ENCODE data around the gene MAPKAPK2.

MAPKAPK2 gene

DNA sequence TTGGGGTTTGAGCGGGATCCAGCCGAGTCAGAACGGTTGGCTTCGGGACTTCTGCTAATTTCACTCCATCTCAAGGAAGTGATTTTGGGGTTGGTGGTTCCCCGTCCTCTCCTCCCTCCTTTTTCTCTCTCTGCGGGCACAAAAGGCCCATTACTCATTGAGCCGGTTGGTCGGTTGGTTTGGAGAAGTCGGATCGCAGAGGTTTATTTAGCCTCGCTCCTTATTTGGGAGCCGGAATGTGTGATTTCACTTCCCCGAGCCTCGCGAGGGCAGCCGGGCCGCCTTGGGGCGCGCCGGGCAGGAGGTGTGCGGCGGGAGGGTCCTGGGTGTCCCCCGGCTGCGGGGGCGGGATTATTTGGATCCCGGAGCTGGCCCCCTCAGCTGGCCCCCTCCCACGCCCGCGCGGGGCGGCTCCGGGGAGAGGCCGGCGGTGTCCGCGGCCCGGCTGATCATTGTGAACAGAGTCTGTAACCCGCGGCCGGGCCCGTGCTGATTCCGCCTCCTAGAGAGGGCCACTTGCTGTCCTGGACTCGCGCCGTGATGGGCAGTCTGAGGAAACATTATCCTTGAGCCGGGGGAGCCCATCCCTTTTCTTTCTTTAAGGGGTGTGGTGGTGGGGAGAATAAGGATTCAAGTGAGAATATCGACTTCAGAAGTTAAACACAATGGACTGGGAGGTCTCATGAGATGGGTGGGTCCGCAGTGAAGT, 1.2 kb downstream of the MAPKAPK2 start:
- H3K9me3 ChIP-seq: no peaks in the 10 kb centered on the region
- peaks cover 0 to 56% (median 45%) of the 10 kb centered on the region in 4 donors for H3K4me1 ChIP-seq
- H3K4me3 ChIP-seq: peak overlapping the region; percentile 73 to 75

DNA sequence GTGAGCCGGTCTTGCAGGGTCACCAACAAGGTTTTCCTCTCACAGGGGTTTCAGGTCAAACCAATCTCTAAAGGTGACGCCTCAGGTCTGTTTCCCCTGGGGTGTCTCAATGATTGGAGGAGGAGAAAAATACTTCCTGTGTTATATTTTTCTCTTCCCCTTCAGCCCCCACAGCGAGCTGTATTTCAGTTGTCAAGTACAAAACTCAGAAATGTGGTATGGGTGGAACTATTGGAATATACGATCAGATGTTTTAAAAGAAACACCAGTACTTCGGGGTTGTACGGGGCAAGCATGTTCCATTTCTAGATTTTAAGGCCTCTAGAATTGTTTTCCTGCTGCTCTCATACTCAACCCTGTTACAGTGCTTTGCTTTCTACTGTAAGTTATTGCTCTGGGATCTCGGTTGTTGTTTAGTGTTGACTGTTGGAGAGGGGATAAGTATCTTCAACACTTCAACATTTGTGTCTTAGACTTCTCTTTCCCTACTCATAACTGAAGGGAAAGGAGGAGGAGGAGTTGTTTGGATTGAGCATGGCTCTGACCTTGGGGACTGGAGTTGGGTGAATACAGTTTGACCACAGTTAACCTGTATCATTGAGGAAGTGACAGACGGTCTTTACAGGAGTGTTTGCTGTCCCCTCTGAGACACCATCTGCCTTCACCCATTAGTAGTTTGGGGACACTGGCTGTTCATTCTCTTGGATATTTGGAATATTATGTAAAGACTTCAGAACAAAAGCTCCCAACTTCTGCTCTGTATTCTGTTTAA, 2.0 kb downstream of the MAPKAPK2 start:
- no peak for DNase-seq
- Histone ChIP-seq H3K4me3 (peak overlapping the region; percentile 73 to 75), H3K36me3 (no peaks in the 10 kb centered on the region), H3K4me1 (peaks cover 0 to 62% (median 52%) of the 10 kb centered on the region in 4 donors), H3K9me3 (no peaks in the 10 kb centered on the region), H3K27ac (peak overlapping the region; percentile 93 to 96), H3K27me3 (no peaks in the 10 kb centered on the region)
- intact Hi-C loops (cut with DNase I; ENCODE audit: low total_unique reads): no loop called here
- TF ChIP-seq CTCF (IDR thresholded peaks at IDR 0.05): no peak

More for the DNA sequence above, 1.2 kb downstream of the MAPKAPK2 start:
- intact Hi-C loops (cut with DNase I; ENCODE audit: low total_unique reads): no loop called here
- H3K36me3 ChIP-seq: no peaks in the 10 kb centered on the region
- peak overlapping the region; percentile 93 to 96 for H3K27ac ChIP-seq
- H3K27me3 ChIP-seq: no peaks in the 10 kb centered on the region
- peak; percentile 66 to 83 for DNase-seq
- no peak for TF ChIP-seq CTCF (IDR thresholded peaks at IDR 0.05)

DNA sequence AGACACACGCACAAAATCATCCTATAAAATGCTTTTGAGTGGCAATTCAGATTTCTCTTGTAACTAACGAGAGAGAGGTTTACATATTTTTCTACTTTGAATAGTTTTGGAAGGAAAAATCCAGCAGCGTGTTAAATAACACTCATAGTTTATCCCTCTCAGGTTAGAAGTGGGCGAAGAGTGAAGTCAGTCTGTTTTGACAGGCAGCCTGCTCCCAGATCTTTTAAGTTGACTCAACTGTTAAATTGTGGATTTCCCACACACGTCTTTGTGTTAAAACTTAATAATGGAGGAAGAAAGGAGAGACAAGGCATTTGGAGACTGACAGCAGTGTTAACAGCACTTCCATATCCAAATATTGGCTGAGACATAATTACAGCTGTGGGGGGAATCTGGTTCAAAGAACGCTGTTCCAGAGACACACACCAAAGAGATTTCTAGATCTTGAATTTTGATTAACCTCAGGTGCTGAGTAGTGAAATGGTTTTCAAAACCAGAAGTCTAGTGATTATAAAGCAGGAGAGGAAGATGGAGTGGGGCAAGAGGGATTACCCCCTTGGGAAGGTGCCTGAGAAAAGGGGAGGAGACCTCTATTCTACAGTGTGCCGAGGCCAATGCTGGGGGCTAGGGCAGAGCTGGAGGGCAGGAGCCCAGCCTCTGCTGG, 2.7 kb downstream of the MAPKAPK2 start:
- Histone ChIP-seq H3K9me3 (no peaks in the 10 kb centered on the region), H3K4me3 (peak overlapping the region; percentile 73 to 75), H3K4me1 (peaks cover 0 to 69% (median 59%) of the 10 kb centered on the region in 4 donors), H3K27me3 (no peaks in the 10 kb centered on the region), H3K36me3 (no peaks in the 10 kb centered on the region), H3K27ac (peak overlapping the region; percentile 93 to 96)
- TF ChIP-seq CTCF (IDR thresholded peaks at IDR 0.05): no peak
- intact Hi-C loops (cut with DNase I; ENCODE audit: low total_unique reads): no loop called here
- no peak for DNase-seq

DNA sequence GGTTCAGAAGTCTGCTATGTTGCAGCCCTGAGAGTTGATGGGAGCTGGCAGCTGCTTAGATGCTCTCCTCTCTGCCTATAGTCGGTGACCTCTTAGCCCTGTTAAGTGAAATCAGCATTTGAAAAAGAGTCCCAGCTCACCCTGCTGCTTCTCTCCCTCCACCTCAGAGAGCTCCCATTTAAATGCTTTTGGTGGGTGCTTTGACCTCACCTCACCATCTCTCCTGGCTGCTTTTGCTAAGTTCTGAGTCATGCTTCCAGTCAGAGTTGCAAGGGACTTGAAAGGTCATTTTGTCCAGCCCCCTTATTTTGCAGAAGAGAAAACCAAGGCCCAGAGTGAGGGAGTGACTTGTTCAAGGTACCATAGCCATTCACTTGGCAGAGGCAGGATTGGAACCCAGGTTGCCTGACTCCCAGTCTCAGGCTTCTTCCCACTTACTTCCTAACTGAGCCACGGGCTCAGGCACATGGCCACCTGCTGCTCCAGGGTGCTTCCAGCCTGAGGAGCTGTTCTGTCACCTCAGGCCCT, 3.3 kb downstream of the MAPKAPK2 start:
- Histone ChIP-seq H3K27ac (peak overlapping the region; percentile 93 to 96), H3K4me3 (peak overlapping the region in 1 of 2 donors; percentile 19), H3K36me3 (no peaks in the 10 kb centered on the region), H3K9me3 (no peaks in the 10 kb centered on the region), H3K4me1 (peaks cover 0 to 75% (median 65%) of the 10 kb centered on the region in 4 donors), H3K27me3 (no peaks in the 10 kb centered on the region)
- intact Hi-C loops (cut with DNase I; ENCODE audit: low total_unique reads): no loop called here
- TF ChIP-seq CTCF (IDR thresholded peaks at IDR 0.05): no peak
- no peak for DNase-seq

- H3K9me3 ChIP-seq: no peaks in the 10 kb centered on the region
- TF ChIP-seq CTCF (IDR thresholded peaks at IDR 0.05): no peak
- intact Hi-C loops (cut with DNase I; ENCODE audit: low total_unique reads): no loop called here
- no peaks in the 10 kb centered on the region for H3K36me3 ChIP-seq
- H3K4me3 ChIP-seq: no peak overlapping the region
- peak in 1 of 2 donors; percentile 82 for DNase-seq
- H3K4me1 ChIP-seq: peaks cover 6 to 91% (median 83%) of the 10 kb centered on the region in 4 donors
- H3K27me3 ChIP-seq: no peaks in the 10 kb centered on the region
- H3K27ac ChIP-seq: peak overlapping the region; percentile 14 to 92
These were observed 5.8 kb downstream of the MAPKAPK2 start for GRCh38 chr1:206690516-206690915.

Data from tibial artery (tissue), 4 donors.